Mesendoderm (in vitro differentiated cells): Measurements from ENCODE around the gene COG4.

Experiments
- DNase-seq: peaks from one replicate; pipeline ENCODE4 v3.0.0; 2013
- H2AK5ac ChIP-seq: 2 replicates; pipeline ENCODE4 v1.6.1; 2013; ENCODE audit warnings: low read length, inconsistent platforms
- H2BK120ac ChIP-seq: 2 replicates; pipeline ENCODE4 v1.6.1; 2013; ENCODE audit warnings: low read depth, mild to moderate bottlenecking, low read length, moderate library complexity, mixed read lengths
- H2BK15ac ChIP-seq: replicated peaks from 2 replicates; pipeline ENCODE4 v1.6.1; 2013; ENCODE audit warnings: low read depth, mild to moderate bottlenecking, moderate library complexity
- H2BK5ac ChIP-seq: 2 replicates; pipeline ENCODE4 v1.6.1; 2013; ENCODE audit warnings: low read length, inconsistent platforms
- H3K18ac ChIP-seq: 2 replicates; pipeline ENCODE4 v1.6.1; 2013; ENCODE audit warnings: mild to moderate bottlenecking, low read length, mixed read lengths
- H3K23ac ChIP-seq: one replicate; pipeline ENCODE4 v1.6.1; 2013; ENCODE audit warnings: low read length
- H3K27ac ChIP-seq: 2 replicates; pipeline ENCODE4 v1.5.1; 2013; ENCODE audit warnings: low read depth, mild to moderate bottlenecking, inconsistent platforms, low read length, moderate library complexity
- H3K27me3 ChIP-seq: 2 replicates; pipeline ENCODE4 v1.6.1; 2013; ENCODE audit warnings: low read length, control low read depth, mild to moderate bottlenecking, inconsistent platforms; ENCODE audit not compliant: insufficient read depth, poor library complexity
- H3K36me3 ChIP-seq: 2 replicates; pipeline ENCODE4 v1.6.1; 2013; ENCODE audit warnings: low read length, inconsistent platforms; ENCODE audit not compliant: control insufficient read depth, insufficient read depth
- H3K4ac ChIP-seq: one replicate; pipeline ENCODE4 v1.6.1; 2013; ENCODE audit warnings: low read depth, mild to moderate bottlenecking, low read length, moderate library complexity
- H3K4me1 ChIP-seq: 2 replicates; pipeline ENCODE4 v1.6.1; 2013; ENCODE audit warnings: low read depth, low read length, inconsistent platforms; ENCODE audit not compliant: control insufficient read depth
- H3K4me2 ChIP-seq: 2 replicates; pipeline ENCODE4 v1.6.1; 2013; ENCODE audit warnings: low read length
- H3K4me3 ChIP-seq: 2 replicates; pipeline ENCODE4 v1.5.1; 2013; ENCODE audit warnings: mild to moderate bottlenecking, low read length
- H3K56ac ChIP-seq: one replicate; pipeline ENCODE4 v1.6.1; 2013; ENCODE audit warnings: low read length
- H3K79me1 ChIP-seq: 2 replicates; pipeline ENCODE4 v1.6.1; 2013; ENCODE audit warnings: low read length, inconsistent platforms
- H3K79me2 ChIP-seq: 2 replicates; pipeline ENCODE4 v1.6.1; 2013; ENCODE audit warnings: mild to moderate bottlenecking, low read length; ENCODE audit not compliant: control insufficient read depth, insufficient read depth
- H3K9ac ChIP-seq: 2 replicates; pipeline ENCODE4 v1.6.1; 2013; ENCODE audit warnings: low read length, inconsistent platforms
- H4K5ac ChIP-seq: one replicate; pipeline ENCODE4 v1.6.1; 2013; ENCODE audit warnings: low read length
- H4K8ac ChIP-seq: one replicate; pipeline ENCODE4 v1.6.1; 2013; ENCODE audit warnings: low read depth, mild to moderate bottlenecking, control low read depth, low read length, moderate library complexity
- WGBS: extraction: QIAGEN DNeasy Blood & Tissue Kit; methylation state at CpG from one replicate; pipeline ENCODE4 v1.1.7; 2013; ENCODE audit warnings: low lambda C conversion rate, missing lambda C conversion rate; ENCODE audit not compliant: insufficient coverage; ENCODE audit errors: extremely low coverage; 5-methylcytosine and 5-hydroxymethylcytosine counted together

The COG4 gene

DNA sequence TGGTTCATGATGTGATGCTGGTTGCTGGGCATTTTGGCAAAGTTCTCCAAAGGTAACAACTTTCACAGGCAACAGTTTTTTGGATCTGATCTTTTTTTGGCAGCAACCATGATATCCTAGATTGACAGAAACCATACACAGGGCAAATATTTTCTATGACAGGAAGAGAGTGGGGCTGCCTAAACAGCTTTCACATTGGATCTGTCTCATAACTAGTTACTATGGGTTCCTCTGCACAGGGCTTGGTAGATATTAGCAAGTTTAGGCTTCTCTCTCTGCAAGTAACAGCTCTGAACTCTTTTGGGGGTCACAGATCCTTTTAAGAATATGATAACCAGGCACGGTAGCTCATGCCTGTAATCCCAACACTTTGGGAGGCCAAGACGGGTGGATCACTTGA lies 28.6 kb downstream of the COG4 start:
- Histone ChIP-seq H4K8ac (no peak overlapping the region), H3K27ac (no peak overlapping the region), H2AK5ac (no peak overlapping the region), H3K4me2 (no peak overlapping the region), H3K4me3 (no peak overlapping the region), H3K79me1 (no peaks in the 10 kb centered on the region), H3K9ac (no peak overlapping the region), H3K4ac (no peak overlapping the region), H2BK15ac (no peak overlapping the region), H3K36me3 (peaks cover 4% of the 10 kb centered on the region), H3K79me2 (no peaks in the 10 kb centered on the region), H3K56ac (no peak overlapping the region), H2BK120ac (no peak overlapping the region), H2BK5ac (no peak overlapping the region), H3K27me3 (no peaks in the 10 kb centered on the region), H3K4me1 (no peaks in the 10 kb centered on the region), H4K5ac (no peak overlapping the region), H3K23ac (no peak overlapping the region), H3K18ac (no peak overlapping the region)
- no peak for DNase-seq
- no CpG with 5 or more reads among the region's 2 CpGs for WGBS

DNA sequence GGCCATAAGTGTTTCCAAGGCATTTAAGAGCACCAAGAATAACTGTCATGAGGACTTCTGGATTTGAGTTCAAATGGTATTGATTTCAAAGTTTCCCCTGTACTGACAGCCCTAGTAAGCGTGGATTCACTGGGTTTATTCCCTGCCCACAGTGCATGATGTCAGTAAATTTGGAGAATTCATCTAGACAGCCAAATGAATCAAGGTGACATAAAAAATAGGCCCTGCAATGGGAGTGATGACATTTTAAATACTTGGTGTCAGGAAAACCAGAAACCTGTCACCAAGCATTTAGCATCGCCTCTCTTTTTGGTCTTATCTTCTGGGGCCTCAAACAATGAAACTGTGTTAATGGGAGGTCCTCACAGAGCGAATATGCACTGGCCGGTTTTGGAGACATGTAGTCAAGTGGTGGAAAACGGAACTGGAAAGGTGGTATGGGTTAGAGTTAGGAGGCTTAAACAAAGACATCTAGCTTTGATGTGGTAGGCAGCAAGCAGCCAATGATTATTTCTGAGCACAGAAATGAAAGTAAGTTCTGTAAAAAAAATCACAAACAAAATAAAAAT lies 29.1 kb downstream of the COG4 start:
- no peak overlapping the region for H2BK5ac ChIP-seq
- no peak overlapping the region for H2AK5ac ChIP-seq
- H3K27ac ChIP-seq: no peak overlapping the region
- no peak overlapping the region for H3K23ac ChIP-seq
- no peak overlapping the region for H3K9ac ChIP-seq
- no peak for DNase-seq
- no peak overlapping the region for H2BK15ac ChIP-seq
- H4K8ac ChIP-seq: no peak overlapping the region
- H3K4me3 ChIP-seq: no peak overlapping the region
- no peaks in the 10 kb centered on the region for H3K79me2 ChIP-seq
- no peak overlapping the region for H4K5ac ChIP-seq
- H3K4me2 ChIP-seq: no peak overlapping the region
- no peaks in the 10 kb centered on the region for H3K79me1 ChIP-seq
- no peaks in the 10 kb centered on the region for H3K27me3 ChIP-seq
- no peak overlapping the region for H3K56ac ChIP-seq
- H3K18ac ChIP-seq: no peak overlapping the region
- no peak overlapping the region for H2BK120ac ChIP-seq
- H3K4ac ChIP-seq: no peak overlapping the region
- H3K4me1 ChIP-seq: no peaks in the 10 kb centered on the region
- WGBS: no CpG with 5 or more reads among the region's 5 CpGs
- peaks cover 4% of the 10 kb centered on the region for H3K36me3 ChIP-seq

DNA sequence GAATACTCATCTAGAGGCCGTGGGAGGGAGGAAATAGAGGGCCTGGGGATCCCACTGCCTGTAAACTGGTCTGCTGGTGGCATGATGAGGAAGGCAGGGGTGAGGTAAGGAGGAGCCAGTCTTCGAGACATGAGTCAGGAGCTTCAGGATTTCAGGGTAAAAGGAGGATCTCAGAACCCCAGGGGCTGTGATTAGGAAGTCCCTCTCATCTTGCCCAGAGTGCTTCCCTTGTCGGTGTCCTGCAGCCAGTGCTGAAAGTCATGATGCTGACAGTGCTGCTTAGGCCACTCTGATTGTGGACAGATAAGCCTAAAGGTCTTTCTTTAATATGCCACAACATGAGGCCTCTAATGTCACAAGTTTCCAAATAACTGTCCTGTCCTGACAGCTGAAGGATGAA lies 29.6 kb downstream of the COG4 start:
- Histone ChIP-seq H2BK120ac (no peak overlapping the region), H3K4me3 (no peak overlapping the region), H3K27ac (no peak overlapping the region), H3K27me3 (no peaks in the 10 kb centered on the region), H3K23ac (no peak overlapping the region), H4K8ac (no peak overlapping the region), H3K79me1 (no peaks in the 10 kb centered on the region), H3K4me2 (no peak overlapping the region), H2AK5ac (no peak overlapping the region), H3K56ac (no peak overlapping the region), H3K79me2 (no peaks in the 10 kb centered on the region), H2BK15ac (no peak overlapping the region), H3K36me3 (peaks cover 4% of the 10 kb centered on the region), H3K4me1 (no peaks in the 10 kb centered on the region), H3K18ac (no peak overlapping the region), H3K9ac (no peak overlapping the region), H3K4ac (no peak overlapping the region), H2BK5ac (no peak overlapping the region), H4K5ac (no peak overlapping the region)
- no CpG with 5 or more reads among the region's 3 CpGs for WGBS
- no peak for DNase-seq

DNA sequence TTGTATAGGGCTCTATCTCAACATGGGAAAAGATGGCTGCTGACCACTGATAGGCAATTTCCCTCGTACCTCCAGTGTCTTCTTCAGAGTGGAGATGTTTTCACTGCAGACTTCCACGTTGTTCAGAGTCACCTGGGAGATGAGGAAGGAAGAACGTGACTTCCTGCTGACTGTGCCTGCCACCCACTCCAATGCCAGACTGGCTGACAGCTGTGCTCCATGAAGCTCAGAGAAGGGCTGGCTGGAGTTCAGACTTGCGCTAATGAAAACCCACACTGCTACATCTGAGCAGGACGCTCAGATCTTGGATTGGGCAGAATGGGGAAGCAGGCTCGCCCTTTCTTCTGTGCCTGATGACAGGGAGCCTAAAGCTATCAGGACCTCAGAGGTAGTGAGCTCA lies 33.1 kb downstream of the COG4 start:
- no peak overlapping the region for H2BK120ac ChIP-seq
- no peak overlapping the region for H4K5ac ChIP-seq
- no peak overlapping the region for H3K23ac ChIP-seq
- no peaks in the 10 kb centered on the region for H3K4me1 ChIP-seq
- no peaks in the 10 kb centered on the region for H3K79me1 ChIP-seq
- peaks cover 4% of the 10 kb centered on the region for H3K36me3 ChIP-seq
- no peak overlapping the region for H2AK5ac ChIP-seq
- no peak overlapping the region for H3K27ac ChIP-seq
- no peaks in the 10 kb centered on the region for H3K27me3 ChIP-seq
- no peak overlapping the region for H3K9ac ChIP-seq
- no peak overlapping the region for H3K4me2 ChIP-seq
- no peak overlapping the region for H3K4ac ChIP-seq
- H3K79me2 ChIP-seq: no peaks in the 10 kb centered on the region
- no peak overlapping the region for H3K4me3 ChIP-seq
- DNase-seq: no peak
- no peak overlapping the region for H3K18ac ChIP-seq
- no peak overlapping the region for H2BK5ac ChIP-seq
- H2BK15ac ChIP-seq: no peak overlapping the region
- H4K8ac ChIP-seq: no peak overlapping the region
- H3K56ac ChIP-seq: no peak overlapping the region
- WGBS: no CpG with 5 or more reads among the region's 6 CpGs

DNA sequence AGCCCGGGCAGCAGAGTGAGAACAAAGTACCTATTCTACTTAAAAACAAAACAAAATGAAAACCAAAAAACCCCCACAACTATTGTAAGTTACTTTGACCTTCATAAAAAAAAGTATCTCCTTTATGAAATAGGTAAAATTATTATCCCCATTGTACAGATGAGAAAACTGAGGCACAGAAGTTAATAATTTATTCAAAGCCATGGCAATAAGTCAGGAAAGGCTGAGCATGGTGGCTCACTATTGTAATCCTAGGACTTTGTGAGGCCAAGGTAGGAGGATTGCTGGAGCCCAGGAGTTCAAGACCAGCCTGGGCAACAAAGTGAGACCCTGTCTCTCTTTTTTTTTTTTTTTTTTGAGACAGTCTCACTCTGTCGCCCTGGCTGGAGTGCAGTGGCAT lies 38.5 kb downstream of the COG4 start:
- H2BK120ac ChIP-seq: no peak overlapping the region
- no peak overlapping the region for H4K8ac ChIP-seq
- no peaks in the 10 kb centered on the region for H3K79me1 ChIP-seq
- H3K36me3 ChIP-seq: no peaks in the 10 kb centered on the region
- no peak overlapping the region for H3K23ac ChIP-seq
- no peak overlapping the region for H3K56ac ChIP-seq
- H3K79me2 ChIP-seq: no peaks in the 10 kb centered on the region
- no peak overlapping the region for H2AK5ac ChIP-seq
- no peak overlapping the region for H4K5ac ChIP-seq
- H3K27me3 ChIP-seq: no peaks in the 10 kb centered on the region
- no peak for DNase-seq
- H3K4me3 ChIP-seq: no peak overlapping the region
- no peak overlapping the region for H3K18ac ChIP-seq
- no peak overlapping the region for H3K9ac ChIP-seq
- no peak overlapping the region for H3K27ac ChIP-seq
- no peak overlapping the region for H2BK5ac ChIP-seq
- no peak overlapping the region for H2BK15ac ChIP-seq
- H3K4me2 ChIP-seq: no peak overlapping the region
- no CpG with 5 or more reads among the region's 2 CpGs for WGBS
- no peak overlapping the region for H3K4ac ChIP-seq
- no peaks in the 10 kb centered on the region for H3K4me1 ChIP-seq

DNA sequence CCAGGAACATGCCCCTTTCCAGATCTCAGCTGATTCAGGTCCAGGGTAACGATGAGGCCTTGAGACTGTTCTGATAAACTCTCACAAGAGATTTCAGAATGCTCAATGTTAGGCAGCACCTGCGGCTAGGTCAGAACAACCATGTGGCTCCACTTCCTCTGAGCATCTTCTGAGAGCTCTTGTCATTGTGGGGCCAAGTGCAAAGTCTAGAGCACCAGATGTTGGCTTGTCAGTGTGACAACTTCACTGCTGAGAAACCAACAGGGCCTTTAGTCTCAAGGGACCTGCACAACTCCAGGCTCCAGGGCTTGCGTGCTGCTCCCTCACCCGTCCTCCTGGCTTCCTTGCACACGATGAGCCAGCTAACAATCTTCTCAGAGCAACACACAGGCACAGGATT lies 39.9 kb downstream of the COG4 start:
- no peaks in the 10 kb centered on the region for H3K79me2 ChIP-seq
- H2BK15ac ChIP-seq: no peak overlapping the region
- no peaks in the 10 kb centered on the region for H3K27me3 ChIP-seq
- no CpG with 5 or more reads among the region's 5 CpGs for WGBS
- H2BK5ac ChIP-seq: no peak overlapping the region
- H3K9ac ChIP-seq: no peak overlapping the region
- no peak overlapping the region for H3K18ac ChIP-seq
- H2BK120ac ChIP-seq: no peak overlapping the region
- no peak overlapping the region for H4K5ac ChIP-seq
- no peak overlapping the region for H3K4me2 ChIP-seq
- no peaks in the 10 kb centered on the region for H3K36me3 ChIP-seq
- no peak overlapping the region for H3K23ac ChIP-seq
- H3K4ac ChIP-seq: no peak overlapping the region
- H3K79me1 ChIP-seq: no peaks in the 10 kb centered on the region
- H2AK5ac ChIP-seq: no peak overlapping the region
- H3K27ac ChIP-seq: no peak overlapping the region
- no peak for DNase-seq
- H4K8ac ChIP-seq: no peak overlapping the region
- H3K4me1 ChIP-seq: no peaks in the 10 kb centered on the region
- H3K56ac ChIP-seq: no peak overlapping the region
- no peak overlapping the region for H3K4me3 ChIP-seq
